GM23248 (cell line): Measurements from ENCODE around the gene SEMA4C. TPM values are rescaled to one million over a fixed set of nuclear protein-coding genes. Genes with fewer than 3 reads are reported as not detected.

ENCODE experiments used
- DNase-seq: peaks from one replicate; pipeline ENCODE4 v3.0.0-alpha.2; 2015
- H2AFZ ChIP-seq: fragments of 200-600 bp; sonication (generic); 2 replicates; pipeline ENCODE4 v1.6.1; 2016; ENCODE audit warnings: antibody characterized with exemption
- H3F3A ChIP-seq: fragments of 200-600 bp; sonication (generic); 2 replicates; pipeline ENCODE4 v1.6.1; 2016; ENCODE audit warnings: mild to moderate bottlenecking, antibody characterized with exemption, mixed run types; ENCODE audit not compliant: insufficient read depth
- H3K27ac ChIP-seq: fragments of 200-600 bp; sonication (generic); 2 replicates; pipeline ENCODE4 v1.5.1; 2016; ENCODE audit warnings: mild to moderate bottlenecking
- H3K27me3 ChIP-seq: fragments of 200-600 bp; sonication (generic); replicated peaks from 2 replicates; pipeline ENCODE4 v1.6.1; 2016; ENCODE audit warnings: mild to moderate bottlenecking; ENCODE audit not compliant: insufficient read depth
- H3K36me3 ChIP-seq: fragments of 200-600 bp; sonication (generic); 2 replicates; pipeline ENCODE4 v1.6.1; 2016; ENCODE audit warnings: low read depth, mild to moderate bottlenecking
- H3K4me1 ChIP-seq: fragments of 200-600 bp; sonication (generic); 2 replicates; pipeline ENCODE4 v1.6.1; 2016; ENCODE audit warnings: mild to moderate bottlenecking; ENCODE audit not compliant: insufficient read depth
- H3K4me2 ChIP-seq: fragments of 200-600 bp; sonication (generic); one replicate; pipeline ENCODE4 v1.6.1; 2016; ENCODE audit warnings: mild to moderate bottlenecking; ENCODE audit not compliant: unreplicated experiment
- H3K4me3 ChIP-seq: fragments of 200-600 bp; sonication (generic); 2 replicates; pipeline ENCODE4 v1.5.1; 2016; ENCODE audit warnings: mild to moderate bottlenecking
- H3K79me2 ChIP-seq: fragments of 200-600 bp; sonication (generic); 2 replicates; pipeline ENCODE4 v1.6.1; 2016; ENCODE audit warnings: mild to moderate bottlenecking; ENCODE audit not compliant: insufficient read depth
- H3K9ac ChIP-seq: fragments of 200-600 bp; sonication (generic); 2 replicates; pipeline ENCODE4 v1.6.1; 2016; ENCODE audit warnings: mild to moderate bottlenecking
- H3K9me2 ChIP-seq: fragments of 200-600 bp; sonication (generic); 2 replicates; pipeline ENCODE4 v1.6.1; 2016; ENCODE audit warnings: mixed run types, mild to moderate bottlenecking, moderate library complexity; ENCODE audit not compliant: insufficient read depth
- H3K9me3 ChIP-seq: fragments of 200-600 bp; sonication (generic); one replicate; pipeline ENCODE4 v1.6.1; 2017; ENCODE audit warnings: low read depth
- H4K20me1 ChIP-seq: fragments of 200-600 bp; sonication (generic); 2 replicates; pipeline ENCODE4 v1.6.0; 2016; ENCODE audit not compliant: insufficient read depth
- EZH2 ChIP-seq: fragments of 200-600 bp; sonication (generic); IDR thresholded peaks from 2 replicates; pipeline ENCODE4 v1.6.1; 2018; ENCODE audit warnings: antibody characterized with exemption, mild to moderate bottlenecking; ENCODE audit not compliant: insufficient read depth, poor library complexity, severe bottlenecking
- EZH2phosphoT487 ChIP-seq: fragments of 200-600 bp; sonication (generic); IDR thresholded peaks from 2 replicates; pipeline ENCODE4 v1.6.1; 2018; ENCODE audit warnings: antibody characterized with exemption, moderate library complexity, mild to moderate bottlenecking, low read depth; ENCODE audit not compliant: insufficient read depth
- WGBS, 2 experiments: methylation state at CpG; one replicate each; pipeline ENCODE4 v1.1.6; 2015 to 2017; ENCODE audit warnings: low lambda C conversion rate in 2 of 2, low coverage in 1 of 2; ENCODE audit errors: missing lambda C conversion rate in 2 of 2; 5-methylcytosine and 5-hydroxymethylcytosine counted together
- in situ Hi-C: fragments of 300-500 bp; cut with MboI; formaldehyde crosslinking; loops from 2 replicates; pipeline ENCODE4 v1.15.0; 2020
- polyA plus RNA-seq: library from polyadenylated mRNA; unstranded; fragments of >200 nt; fragmentation: Nextera tagmentation; extraction: Ambion mirVana; gene quantifications from 2 replicates; pipeline ENCODE4 v1.2.1, GENCODE V29; 2016
- total RNA-seq: library from RNA; depleted of rRNA; stranded (reverse); fragments of >200 nt; shearing (Covaris generic); gene quantifications from 2 replicates; pipeline ENCODE4 v1.2.3, GENCODE V29; 2014; rRNA removed

The SEMA4C gene
- total and polyA plus RNA-seq, 2 experiments from 2014 or later, result 5.5 to 21.0 TPM

GRCh38 chr2:96809951-96810782 is 59.7 kb downstream of the SEMA4C start:
- H4K20me1 ChIP-seq, result no peaks in the 10 kb centered on the region
- H3K4me3 ChIP-seq, result no peak overlapping the region
- no peak overlapping the region for H3K4me2 ChIP-seq
- H2AFZ ChIP-seq, result no peak overlapping the region
- no peak for DNase-seq
- no peaks in the 10 kb centered on the region for H3K9me2 ChIP-seq
- no peaks in the 10 kb centered on the region for H3K36me3 ChIP-seq
- H3K4me1 ChIP-seq, result peaks cover 7% of the 10 kb centered on the region; the same call in 1 of the 2 replicates
- H3K9ac ChIP-seq, result no peak overlapping the region
- H3K79me2 ChIP-seq, result no peaks in the 10 kb centered on the region
- H3K9me3 ChIP-seq, result no peaks in the 10 kb centered on the region
- no peaks in the 10 kb centered on the region for H3K27me3 ChIP-seq
- TF ChIP-seq EZH2 (no peak), EZH2phosphoT487 (no peak)
- no peak overlapping the region for H3K27ac ChIP-seq
- in situ Hi-C loops, result no loop called here
- H3F3A ChIP-seq, result 0 out of 2 replicates have a peak, but pooled peaks cover 4% of the 10 kb centered on the region
- WGBS, 2 experiments, result 86 to 89% methylated on average over 12 of the region's 12 CpGs

Other genes starting within 250 kb of the SEMA4C start
- 23.9 and 26.9 TPM in 2 replicates for gene KANSL3, start 231.8 kb downstream of the SEMA4C start, total RNA-seq
- gene KANSL3, start 231.8 kb downstream of the SEMA4C start, polyA plus RNA-seq, result 15.0 and 15.6 TPM in 2 replicates
- under 0.01 TPM in 1 of 2 replicates, not detected in the other for gene FER1L5, start 227.3 kb downstream of the SEMA4C start, total RNA-seq
- 0.05 and 0.08 TPM in 2 replicates for gene FER1L5, start 227.3 kb downstream of the SEMA4C start, polyA plus RNA-seq
- gene LMAN2L, start 130.0 kb downstream of the SEMA4C start, total RNA-seq, result 24.6 and 29.5 TPM in 2 replicates
- gene LMAN2L, start 130.0 kb downstream of the SEMA4C start, polyA plus RNA-seq, result 22.3 and 25.5 TPM in 2 replicates
- 4.8 and 6.1 TPM in 2 replicates for gene CNNM4, start 109.2 kb downstream of the SEMA4C start, total RNA-seq
- 2.4 and 2.8 TPM in 2 replicates for gene CNNM4, start 109.2 kb downstream of the SEMA4C start, polyA plus RNA-seq
- 5.0 and 5.2 TPM in 2 replicates for gene CNNM3, start 53.8 kb downstream of the SEMA4C start, total RNA-seq
- 0.94 and 0.98 TPM in 2 replicates for gene CNNM3, start 53.8 kb downstream of the SEMA4C start, polyA plus RNA-seq
- 0.76 and 1.1 TPM in 2 replicates for gene ANKRD23, start 26.1 kb downstream of the SEMA4C start, total RNA-seq
- 0.95 and 1.4 TPM in 2 replicates for gene ANKRD23, start 26.1 kb downstream of the SEMA4C start, polyA plus RNA-seq
- 5.3 and 10.9 TPM in 2 replicates for gene ANKRD39, start 12.1 kb downstream of the SEMA4C start, total RNA-seq
- gene ANKRD39, start 12.1 kb downstream of the SEMA4C start, polyA plus RNA-seq, result 12.3 and 14.4 TPM in 2 replicates
- not detected in 2 replicates for gene FAM178B, start 116.5 kb upstream of the SEMA4C start, total RNA-seq
- gene FAM178B, start 116.5 kb upstream of the SEMA4C start, polyA plus RNA-seq, result 0.23 TPM in 1 of 2 replicates, not detected in the other
- gene FAHD2B, start 224.8 kb upstream of the SEMA4C start, total RNA-seq, result 0.32 TPM in 1 of 2 replicates, not detected in the other
- 1.4 and 1.8 TPM in 2 replicates for gene FAHD2B, start 224.8 kb upstream of the SEMA4C start, polyA plus RNA-seq
- gene ANKRD36, start 243.1 kb upstream of the SEMA4C start, total RNA-seq, result 5.9 and 14.8 TPM in 2 replicates
- gene ANKRD36, start 243.1 kb upstream of the SEMA4C start, polyA plus RNA-seq, result 5.0 and 9.4 TPM in 2 replicates